WTC11 (cell line): ENCODE results near the gene ASTN2. TPM values are rescaled to one million over a fixed set of nuclear protein-coding genes. Genes with fewer than 3 reads are reported as not detected.

Source experiments
- ATAC-seq: fragments of 200-7000 bp; cut with Tn5 transposase; 2 replicates; pipeline ENCODE4 v1.10.0; 2021; ENCODE audit warnings: mild to moderate bottlenecking, moderate library complexity
- CTCF ChIA-PET: fragments of 300-600 bp; sonication (Branson Sonifier 250); formaldehyde crosslinking; loops from one replicate; lab custom pipeline; 2021; ENCODE audit warnings: antibody characterized with exemption; lab: Charles Lee
- POLR2A ChIA-PET: fragments of 350-600 bp; sonication (Branson Sonifier 250); formaldehyde crosslinking; loops from one replicate; lab custom pipeline; 2021; ENCODE audit warnings: antibody characterized with exemption; lab: Charles Lee
- DNase-seq: peaks from one replicate; pipeline ENCODE4 v3.0.0; 2021; ENCODE audit warnings: low spot score
- H3K27ac Mint-ChIP-seq: 2 replicates; pipeline ENCODE4 v1.8.0; 2021; ENCODE audit warnings: mixed read lengths
- H3K27me3 Mint-ChIP-seq: 2 replicates; pipeline ENCODE4 v1.8.0; 2021; ENCODE audit warnings: low read depth, mild to moderate bottlenecking, moderate library complexity, mixed read lengths
- H3K36me3 Mint-ChIP-seq: 2 replicates; pipeline ENCODE4 v1.8.0; 2021; ENCODE audit warnings: mixed read lengths
- H3K4me1 Mint-ChIP-seq: 2 replicates; pipeline ENCODE4 v1.8.0; 2022; ENCODE audit warnings: mixed read lengths
- H3K4me3 Mint-ChIP-seq: 2 replicates; pipeline ENCODE4 v1.8.0; 2021; ENCODE audit warnings: mild to moderate bottlenecking, moderate library complexity, mixed read lengths
- H3K9me3 Mint-ChIP-seq: 2 replicates; pipeline ENCODE4 v1.8.0; 2021; ENCODE audit warnings: mixed read lengths
- ATF1 ChIP-seq: sonication (generic); formaldehyde crosslinking; IDR thresholded peaks from 2 replicates; pipeline ENCODE4 v1.8.1; 2023; ENCODE audit warnings: mild to moderate bottlenecking, moderate library complexity, missing genetic modification reagents
- ATF6 ChIP-seq: sonication (generic); formaldehyde crosslinking; IDR thresholded peaks from 2 replicates; pipeline ENCODE4 v1.8.1; 2023; ENCODE audit warnings: mild to moderate bottlenecking, missing genetic modification reagents
- CREB1 ChIP-seq: sonication (generic); formaldehyde crosslinking; IDR thresholded peaks from 2 replicates; pipeline ENCODE4 v1.8.0; 2023; ENCODE audit warnings: mild to moderate bottlenecking, missing genetic modification reagents
- FOXJ3 ChIP-seq: sonication (generic); formaldehyde crosslinking; IDR thresholded peaks from 2 replicates; pipeline ENCODE4 v1.9.0; 2021; ENCODE audit warnings: missing genetic modification reagents, mild to moderate bottlenecking, borderline replicate concordance
- FOXP1 ChIP-seq: sonication (generic); formaldehyde crosslinking; IDR thresholded peaks from 2 replicates; pipeline ENCODE4 v1.8.0; 2022; ENCODE audit warnings: missing genetic modification reagents, mild to moderate bottlenecking, moderate library complexity, borderline replicate concordance
- FOXP4 ChIP-seq: sonication (generic); formaldehyde crosslinking; IDR thresholded peaks from 2 replicates; pipeline ENCODE4 v1.8.0; 2022; ENCODE audit warnings: mild to moderate bottlenecking, missing genetic modification reagents
- GRHL2 ChIP-seq: fragments of 250-450 bp; sonication (Bioruptor Pico); IDR thresholded peaks from 2 replicates; pipeline ENCODE4 v1.8.0; 2022; ENCODE audit warnings: mild to moderate bottlenecking, moderate library complexity; ENCODE audit not compliant: insufficient replicate concordance, severe bottlenecking
- HMGXB4 ChIP-seq: sonication (generic); formaldehyde crosslinking; IDR thresholded peaks from 2 replicates; pipeline ENCODE4 v1.8.1; 2023; ENCODE audit warnings: mild to moderate bottlenecking, moderate library complexity, missing genetic modification reagents
- NR1H2 ChIP-seq: sonication (generic); formaldehyde crosslinking; IDR thresholded peaks from 2 replicates; pipeline ENCODE4 v1.9.0; 2021; ENCODE audit warnings: mild to moderate bottlenecking, moderate library complexity, missing genetic modification reagents
- PRRX2 ChIP-seq: fragments of 250-450 bp; sonication (Bioruptor Pico); IDR thresholded peaks from 2 replicates; pipeline ENCODE4 v1.8.0; 2021; ENCODE audit warnings: mild to moderate bottlenecking
- RORB ChIP-seq: fragments of 250-450 bp; sonication (Bioruptor Pico); IDR thresholded peaks from 2 replicates; pipeline ENCODE4 v1.9.0; 2021; ENCODE audit warnings: mild to moderate bottlenecking
- TEAD1 ChIP-seq: sonication (generic); formaldehyde crosslinking; IDR thresholded peaks from 2 replicates; pipeline ENCODE4 v1.8.0; 2022; ENCODE audit warnings: mild to moderate bottlenecking, missing genetic modification reagents
- TEAD4 ChIP-seq: sonication (generic); formaldehyde crosslinking; IDR thresholded peaks from 2 replicates; pipeline ENCODE4 v1.8.0; 2022; ENCODE audit warnings: mild to moderate bottlenecking, missing genetic modification reagents
- ZNF232 ChIP-seq: sonication (generic); formaldehyde crosslinking; IDR thresholded peaks from 2 replicates; pipeline ENCODE4 v1.8.0; 2022; ENCODE audit warnings: mild to moderate bottlenecking, missing genetic modification reagents
- ZNF423 ChIP-seq: fragments of 250-450 bp; sonication (Bioruptor Pico); IDR thresholded peaks from 2 replicates; pipeline ENCODE4 v2.1.2; 2022; ENCODE audit warnings: mild to moderate bottlenecking, moderate library complexity
- ZNF532 ChIP-seq: fragments of 250-450 bp; sonication (Bioruptor Pico); IDR thresholded peaks from 2 replicates; pipeline ENCODE4 v1.9.0; 2021; ENCODE audit warnings: mild to moderate bottlenecking, borderline replicate concordance
- ZSCAN18 ChIP-seq: fragments of 250-450 bp; sonication (Bioruptor Pico); IDR thresholded peaks from 2 replicates; pipeline ENCODE4 v2.1.2; 2022; ENCODE audit warnings: mild to moderate bottlenecking, moderate library complexity
- total RNA-seq: library from RNA; stranded (reverse); gene quantifications from 3 replicates; pipeline ENCODE4 v1.2.3, GENCODE V29; 2021
- TF ChIP-seq, protein P1 (sequence below): fragments of 250-450 bp; sonication (Bioruptor Pico); IDR thresholded peaks from 2 replicates; pipeline ENCODE4 v1.9.0; 2021; ENCODE audit warnings: moderate library complexity, mild to moderate bottlenecking, inconsistent platforms, borderline replicate concordance
- TF ChIP-seq, protein P2 (sequence below): fragments of 200-600 bp; IDR thresholded peaks from 2 replicates; pipeline ENCODE4 v1.8.0; 2022; ENCODE audit warnings: antibody characterized with exemption
- TF ChIP-seq, protein P3 (sequence below): sonication (generic); formaldehyde crosslinking; IDR thresholded peaks from 2 replicates; pipeline ENCODE4 v1.8.1; 2022; ENCODE audit warnings: missing genetic modification reagents, borderline replicate concordance

The ASTN2 gene
- total RNA-seq, 1 experiment from 2014 or later, result 16.2 TPM

- ChIA-PET CTCF (no interaction called here), POLR2A (no interaction called here)
- Mint-ChIP-seq H3K27me3 (no peaks in the 10 kb centered on the region; the same call in 1 of the 2 replicates), H3K27ac (no peak overlapping the region), H3K36me3 (no peaks in the 10 kb centered on the region)
- no peak for TF ChIP-seq ZNF232 (CRISPR knock-in tag)
- TF ChIP-seq PRRX2, result no peak
- no peak for TF ChIP-seq ZNF532
- TF ChIP-seq, protein P1, sequence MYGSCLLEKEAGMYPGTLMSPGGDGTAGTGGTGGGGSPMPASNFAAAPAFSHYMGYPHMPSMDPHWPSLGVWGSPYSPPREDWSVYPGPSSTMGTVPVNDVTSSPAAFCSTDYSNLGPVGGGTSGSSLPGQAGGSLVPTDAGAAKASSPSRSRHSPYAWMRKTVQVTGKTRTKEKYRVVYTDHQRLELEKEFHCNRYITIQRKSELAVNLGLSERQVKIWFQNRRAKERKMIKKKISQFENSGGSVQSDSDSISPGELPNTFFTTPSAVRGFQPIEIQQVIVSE, result no peak
- TF ChIP-seq TEAD1 (CRISPR knock-in tag), result no peak
- TF ChIP-seq ZSCAN18 (CRISPR knock-in tag), result no peak
- TF ChIP-seq HMGXB4 (CRISPR knock-in tag), result no peak
- no peak for TF ChIP-seq ATF6
- no peak for TF ChIP-seq GRHL2 (CRISPR knock-in tag)
- TF ChIP-seq, protein P2, sequence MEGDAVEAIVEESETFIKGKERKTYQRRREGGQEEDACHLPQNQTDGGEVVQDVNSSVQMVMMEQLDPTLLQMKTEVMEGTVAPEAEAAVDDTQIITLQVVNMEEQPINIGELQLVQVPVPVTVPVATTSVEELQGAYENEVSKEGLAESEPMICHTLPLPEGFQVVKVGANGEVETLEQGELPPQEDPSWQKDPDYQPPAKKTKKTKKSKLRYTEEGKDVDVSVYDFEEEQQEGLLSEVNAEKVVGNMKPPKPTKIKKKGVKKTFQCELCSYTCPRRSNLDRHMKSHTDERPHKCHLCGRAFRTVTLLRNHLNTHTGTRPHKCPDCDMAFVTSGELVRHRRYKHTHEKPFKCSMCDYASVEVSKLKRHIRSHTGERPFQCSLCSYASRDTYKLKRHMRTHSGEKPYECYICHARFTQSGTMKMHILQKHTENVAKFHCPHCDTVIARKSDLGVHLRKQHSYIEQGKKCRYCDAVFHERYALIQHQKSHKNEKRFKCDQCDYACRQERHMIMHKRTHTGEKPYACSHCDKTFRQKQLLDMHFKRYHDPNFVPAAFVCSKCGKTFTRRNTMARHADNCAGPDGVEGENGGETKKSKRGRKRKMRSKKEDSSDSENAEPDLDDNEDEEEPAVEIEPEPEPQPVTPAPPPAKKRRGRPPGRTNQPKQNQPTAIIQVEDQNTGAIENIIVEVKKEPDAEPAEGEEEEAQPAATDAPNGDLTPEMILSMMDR, result no peak
- no peak for TF ChIP-seq CREB1 (CRISPR knock-in tag)
- no peak for TF ChIP-seq NR1H2 (CRISPR knock-in tag)
- TF ChIP-seq TEAD4 (CRISPR knock-in tag), result no peak
- TF ChIP-seq RORB (CRISPR knock-in tag), result no peak
- TF ChIP-seq FOXP4 (CRISPR knock-in tag), result no peak
- no peak for TF ChIP-seq ATF1 (CRISPR knock-in tag)
- TF ChIP-seq FOXJ3 (CRISPR knock-in tag), result no peak
- no peak for TF ChIP-seq FOXP1 (CRISPR knock-in tag)
- no peak for TF ChIP-seq ZNF423
- TF ChIP-seq, protein P3, sequence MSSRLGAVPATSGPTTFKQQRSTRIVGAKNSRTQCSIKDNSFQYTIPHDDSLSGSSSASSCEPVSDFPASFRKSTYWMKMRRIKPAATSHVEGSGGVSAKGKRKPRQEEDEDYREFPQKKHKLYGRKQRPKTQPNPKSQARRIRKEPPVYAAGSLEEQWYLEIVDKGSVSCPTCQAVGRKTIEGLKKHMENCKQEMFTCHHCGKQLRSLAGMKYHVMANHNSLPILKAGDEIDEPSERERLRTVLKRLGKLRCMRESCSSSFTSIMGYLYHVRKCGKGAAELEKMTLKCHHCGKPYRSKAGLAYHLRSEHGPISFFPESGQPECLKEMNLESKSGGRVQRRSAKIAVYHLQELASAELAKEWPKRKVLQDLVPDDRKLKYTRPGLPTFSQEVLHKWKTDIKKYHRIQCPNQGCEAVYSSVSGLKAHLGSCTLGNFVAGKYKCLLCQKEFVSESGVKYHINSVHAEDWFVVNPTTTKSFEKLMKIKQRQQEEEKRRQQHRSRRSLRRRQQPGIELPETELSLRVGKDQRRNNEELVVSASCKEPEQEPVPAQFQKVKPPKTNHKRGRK (CRISPR knock-in tag), result no peak
- TF ChIP-seq, all 79 proteins: peak for 0
- Mint-ChIP-seq H3K9me3 (no peaks in the 10 kb centered on the region), H3K4me1 (peaks cover 20% of the 10 kb centered on the region), H3K4me3 (no peak overlapping the region)
- ATAC-seq, result no peak
- no peak for DNase-seq
Observed at GRCh38 chr9:117379341-117379740, 35.5 kb downstream of the ASTN2 start.
